ENCODE measurements around the gene DNM3. TPM values are rescaled to one million over a fixed set of nuclear protein-coding genes. Genes with fewer than 3 reads are reported as not detected.

DNM3 gene
- total and polyA plus RNA-seq, 10 of the 15 experiments (the other 5 are each of a cell fraction or from before 2014, with no cell fraction given) = 0.03 to 1.5 (median 0.08) TPM; not detected in 3

GRCh38 chr1:172229942-172230341 lies 388.6 kb downstream of the DNM3 start:
- intact Hi-C loops (cut with micrococcal nuclease; ENCODE audit: unreplicated experiment) = no loop called here
- no peaks in the 10 kb centered on the region for H3K27me3 ChIP-seq (replicated peaks in 1 of 2; ENCODE audit: control insufficient read depth in 2 of 2, insufficient read depth in 2 of 2, low read length in 1 of 2)
- ChIA-PET SMC1A (ENCODE audit: uncharacterized antibody, unreplicated experiment) (interaction anchor here (1.0 to 3.1 kb wide), 3 partner anchors 10 to 139 kb away, joined by 4 to 7 read pairs (median 6); no protein-coding TSS in a partner anchor), CTCF (interaction anchor here (0.6 to 1.2 kb wide), 2 partner anchors 9 to 170 kb away, joined by 3 to 4 read pairs; no protein-coding TSS in a partner anchor), POLR2A (interaction anchor here (1.4 kb wide), 1 partner anchor 24 kb away, joined by 3 read pairs; no protein-coding TSS in a partner anchor), RAD21 (ENCODE audit: unreplicated experiment) (interaction anchor here (0.8 kb wide), 1 partner anchor 169 kb away, joined by 4 read pairs; no protein-coding TSS in a partner anchor)
- H3K4me2 ChIP-seq (ENCODE audit: control insufficient read depth, insufficient read depth) = no peak overlapping the region
- WGBS (ENCODE audit: insufficient coverage, insufficient replicate concordance, low lambda C conversion rate, missing lambda C conversion rate) = 0% methylated on average over 1 of the region's 1 CpG
- H3K36me3 ChIP-seq (ENCODE audit: control insufficient read depth in 2 of 2, insufficient read depth in 2 of 2, low read length in 1 of 2) = no peaks in the 10 kb centered on the region
- DNase-seq (ENCODE audit: low read depth, low spot score) (no peak), ATAC-seq (no peak), FAIRE-seq (no peak)
- no peak overlapping the region for H3K9ac ChIP-seq (ENCODE audit: control insufficient read depth, insufficient read depth, low read length)
- H3K9me3 ChIP-seq (replicated peaks; ENCODE audit: control insufficient read depth, insufficient read depth, low read length) = no peaks in the 10 kb centered on the region
- H3K27ac ChIP-seq (ENCODE audit: control insufficient read depth, insufficient read depth) = no peak overlapping the region
- H4K20me1 ChIP-seq (ENCODE audit: control insufficient read depth, insufficient read depth) = no peaks in the 10 kb centered on the region
- no peaks in the 10 kb centered on the region for H3K79me2 ChIP-seq (ENCODE audit: control insufficient read depth, insufficient read depth, low read length)
- in situ Hi-C loops (cut with MboI) = no loop called here
- H2AFZ ChIP-seq (ENCODE audit: control insufficient read depth, low read depth, low read length) = no peak overlapping the region
- no TSS peak for BruUV-seq (replicated peaks)
- no peaks in the 10 kb centered on the region for H3K4me1 ChIP-seq (ENCODE audit: control insufficient read depth, insufficient read depth, low read length)
- H3K4me3 ChIP-seq = no peak overlapping the region
- TF ChIP-seq MYC (IDR thresholded peaks at IDR 0.05; ENCODE audit: insufficient read depth, insufficient read length, insufficient replicate concordance, low read length, severe bottlenecking) (no peak), ZNF207 (IDR thresholded peaks at IDR 0.05; ENCODE audit: borderline replicate concordance) (no peak), ZSCAN29 (IDR thresholded peaks at IDR 0.05) (no peak), E4F1 (IDR thresholded peaks at IDR 0.05; ENCODE audit: borderline replicate concordance, partially characterized antibody) (no peak), ZNF592 (IDR thresholded peaks at IDR 0.05) (no peak), TCF12 (IDR thresholded peaks at IDR 0.05; ENCODE audit: low read depth, low read length) (no peak), ZNF622 (IDR thresholded peaks at IDR 0.05) (no peak), FOXM1 (IDR thresholded peaks at IDR 0.05; ENCODE audit: low read depth, low read length) (no peak), RAD21 (IDR thresholded peaks at IDR 0.05; ENCODE audit: insufficient read depth, low read depth, low read length) (no peak), TBL1XR1 (IDR thresholded peaks at IDR 0.05; ENCODE audit: low read depth, low read length) (no peak), EGR1 (IDR thresholded peaks at IDR 0.05; ENCODE audit: borderline replicate concordance in 1 of 2, low read depth in 2 of 2, low read length in 2 of 2) (no peak), EP300 (IDR thresholded peaks at IDR 0.05; ENCODE audit: borderline replicate concordance in 1 of 2, control insufficient read depth in 1 of 2, low read depth in 2 of 2, low read length in 2 of 2) (no peak), E2F4 (IDR thresholded peaks at IDR 0.05; ENCODE audit: low read depth, low read length) (no peak)

All from GM12878 (cell line).